UCSD-AML1 (cell line): ENCODE data around the gene FYN.

Experiments
- DNase-seq: peaks from one replicate; lab custom pipeline; 2025; ENCODE audit not compliant: unreplicated experiment; lab: John Stamatoyannopoulos, UW

FYN gene

GRCh38 chr6:111884068-111884467, 10.8 kb upstream of the FYN start:
- no peak for DNase-seq

- DNase-seq = no peak
Measured at GRCh38 chr6:111880181-111880888, 7.1 kb upstream of the FYN start.

GRCh38 chr6:111875741-111876140, 2.5 kb upstream of the FYN start:
- no peak for DNase-seq

GRCh38 chr6:111874025-111874415, 768 bp upstream of the FYN start:
- DNase-seq = no peak

- DNase-seq = peak; percentile 69
Measured at GRCh38 chr6:111872401-111873177, 663 bp downstream of the FYN start.

GRCh38 chr6:111871725-111872400, 1.4 kb downstream of the FYN start:
- peak; percentile 69 for DNase-seq

- DNase-seq = peak; percentile 28
Measured at GRCh38 chr6:111871207-111871606, 2.0 kb downstream of the FYN start.

GRCh38 chr6:111870742-111871064, 2.5 kb downstream of the FYN start:
- no peak for DNase-seq

GRCh38 chr6:111870051-111870741, 3.1 kb downstream of the FYN start:
- DNase-seq = no peak

GRCh38 chr6:111866857-111867256, 6.4 kb downstream of the FYN start:
- no peak for DNase-seq

- no peak for DNase-seq
Measured at GRCh38 chr6:111865909-111866546, 7.2 kb downstream of the FYN start.

- no peak for DNase-seq
Measured at GRCh38 chr6:111865049-111865585, 8.1 kb downstream of the FYN start.

- DNase-seq = no peak
Measured at GRCh38 chr6:111864138-111865048, 8.9 kb downstream of the FYN start.

GRCh38 chr6:111862741-111863140, 10.5 kb downstream of the FYN start:
- no peak for DNase-seq

- no peak for DNase-seq
Measured at GRCh38 chr6:111862314-111862713, 10.9 kb downstream of the FYN start.

GRCh38 chr6:111861431-111861885, 11.8 kb downstream of the FYN start:
- DNase-seq = no peak

GRCh38 chr6:111858347-111858746, 14.9 kb downstream of the FYN start:
- DNase-seq = no peak

GRCh38 chr6:111857674-111858337, 15.4 kb downstream of the FYN start:
- DNase-seq = no peak

GRCh38 chr6:111855753-111856152, 17.5 kb downstream of the FYN start:
- no peak for DNase-seq
